HG03025 (cell line): ENCODE data around the gene HTR7.
"Not testable (repeated sequence)": the region's sequence is repeated elsewhere in the genome, so short reads cannot be mapped to it uniquely, and the experiment has no call there.

Experiments
- ATAC-seq: cut with Tn5 transposase; IDR thresholded peaks from one replicate; pipeline ENCODE4 v1.9.1; 2021; ENCODE audit warnings: mild to moderate bottlenecking, moderate library complexity; ENCODE audit not compliant: unreplicated experiment, low FRiP score

The HTR7 gene

DNA sequence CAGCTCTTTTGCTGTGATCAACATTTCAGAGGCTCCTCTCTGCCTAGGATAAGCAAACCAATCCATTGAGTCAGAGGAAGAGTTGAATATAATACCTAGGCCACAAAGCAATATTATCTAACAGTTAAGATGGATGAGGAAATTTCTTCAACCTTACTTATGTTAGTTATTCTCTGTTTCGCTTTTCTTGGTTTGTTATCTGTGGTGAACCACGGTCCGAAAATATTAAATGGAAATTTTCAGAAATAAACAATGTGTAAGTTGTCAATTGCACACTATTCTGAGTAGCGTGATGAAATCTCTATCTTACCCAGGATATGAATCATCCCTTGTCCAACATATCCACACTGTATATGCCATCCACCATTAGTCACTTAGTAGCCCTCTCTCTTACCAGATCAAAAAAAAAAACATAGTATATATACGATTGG lies 1.5 kb upstream of the HTR7 start:
- ATAC-seq, result no peak

DNA sequence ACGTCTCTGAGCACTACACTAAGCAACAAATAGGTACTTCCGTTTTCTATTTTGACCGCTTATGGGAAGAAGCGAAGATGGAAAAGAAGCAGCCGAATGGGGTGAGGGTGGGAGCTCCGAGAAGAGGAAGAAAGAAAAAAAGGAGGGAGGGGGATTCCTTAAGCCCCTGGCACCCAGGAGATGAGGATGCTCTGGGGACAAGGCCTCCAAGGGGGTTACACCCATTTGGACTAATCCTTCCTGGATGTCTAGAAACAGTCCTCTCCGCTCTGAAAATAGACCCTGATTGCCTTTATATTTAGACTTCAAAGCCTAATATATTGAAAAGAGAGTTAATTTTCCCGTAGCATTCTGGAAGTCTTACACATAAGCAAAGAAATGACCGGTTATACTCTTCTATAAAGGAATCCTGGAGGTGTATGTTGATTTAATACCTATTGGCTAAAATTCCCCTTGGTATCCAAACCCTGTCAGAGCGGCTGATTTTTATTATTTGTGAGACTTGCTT lies 676 bp upstream of the HTR7 start:
- ATAC-seq, result no peak

DNA sequence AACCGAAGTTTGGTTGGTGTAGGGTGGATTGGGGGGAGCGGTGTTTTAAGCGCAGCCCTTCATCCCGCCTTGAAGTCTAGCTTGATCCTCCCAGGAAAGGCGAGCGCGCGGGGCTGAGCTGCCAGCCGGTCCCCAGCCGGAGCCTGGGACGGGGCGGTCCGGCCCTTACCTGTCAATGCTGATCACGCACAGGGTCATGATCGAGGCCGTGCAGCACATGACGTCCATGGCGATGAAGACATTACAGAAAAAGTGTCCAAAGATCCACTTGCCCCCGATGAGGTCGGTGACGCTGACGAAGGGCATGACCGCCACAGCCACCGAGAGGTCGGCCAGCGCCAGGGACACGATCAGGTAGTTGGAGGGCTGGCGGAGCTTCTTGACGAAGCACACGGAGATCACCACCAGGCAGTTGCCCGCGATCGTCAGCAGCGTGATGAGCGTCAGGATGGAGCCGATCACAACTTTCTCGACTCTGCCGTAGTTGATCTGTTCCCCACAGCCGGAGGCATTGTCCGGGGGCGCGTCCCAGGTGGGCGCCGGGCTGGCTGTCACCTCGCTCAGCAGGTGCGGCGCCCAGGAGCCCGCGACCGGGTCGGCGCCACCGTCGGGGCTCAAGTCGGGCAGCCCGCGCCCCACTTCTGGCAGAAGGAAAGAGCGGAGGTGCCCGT lies 740 bp downstream of the HTR7 start:
- no peak for ATAC-seq

DNA sequence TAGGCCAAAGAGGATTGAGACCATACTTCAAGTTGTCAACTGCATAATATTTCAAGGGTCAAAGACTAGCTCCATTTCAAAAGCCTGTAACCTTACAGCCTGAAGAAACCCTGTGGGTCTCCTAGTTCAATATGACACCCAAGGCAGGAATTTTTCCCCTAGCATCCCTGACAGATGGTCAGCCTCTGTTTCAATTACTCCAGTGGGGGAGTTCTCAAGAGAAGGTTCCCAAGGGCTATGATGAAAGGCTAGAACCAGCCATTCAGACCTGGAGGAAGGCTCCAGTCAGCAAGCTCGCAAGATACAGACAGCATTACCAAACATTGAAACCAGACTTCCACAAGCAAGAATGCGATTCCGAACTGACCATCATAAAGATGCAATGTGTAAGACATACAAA lies 1.6 kb downstream of the HTR7 start:
- ATAC-seq, result no peak

DNA sequence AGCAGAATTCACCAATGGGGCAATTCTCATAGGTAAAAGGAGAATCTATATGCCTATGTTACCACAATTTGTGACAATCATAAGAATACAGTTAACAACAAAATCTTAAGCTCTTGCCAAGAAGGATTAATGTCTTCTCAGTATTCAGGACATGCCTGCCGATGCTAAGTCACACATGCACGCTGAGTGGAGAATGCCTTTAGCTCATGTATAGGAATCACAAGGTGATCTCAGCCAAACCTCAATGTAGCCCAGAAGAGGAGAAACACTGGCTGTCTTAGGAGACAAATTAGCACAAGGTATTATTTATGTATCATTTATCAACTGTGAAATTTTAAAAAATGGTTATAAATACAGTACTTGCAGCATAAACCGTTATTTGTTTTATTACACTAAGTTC lies 2.7 kb downstream of the HTR7 start:
- ATAC-seq, result no peak

DNA sequence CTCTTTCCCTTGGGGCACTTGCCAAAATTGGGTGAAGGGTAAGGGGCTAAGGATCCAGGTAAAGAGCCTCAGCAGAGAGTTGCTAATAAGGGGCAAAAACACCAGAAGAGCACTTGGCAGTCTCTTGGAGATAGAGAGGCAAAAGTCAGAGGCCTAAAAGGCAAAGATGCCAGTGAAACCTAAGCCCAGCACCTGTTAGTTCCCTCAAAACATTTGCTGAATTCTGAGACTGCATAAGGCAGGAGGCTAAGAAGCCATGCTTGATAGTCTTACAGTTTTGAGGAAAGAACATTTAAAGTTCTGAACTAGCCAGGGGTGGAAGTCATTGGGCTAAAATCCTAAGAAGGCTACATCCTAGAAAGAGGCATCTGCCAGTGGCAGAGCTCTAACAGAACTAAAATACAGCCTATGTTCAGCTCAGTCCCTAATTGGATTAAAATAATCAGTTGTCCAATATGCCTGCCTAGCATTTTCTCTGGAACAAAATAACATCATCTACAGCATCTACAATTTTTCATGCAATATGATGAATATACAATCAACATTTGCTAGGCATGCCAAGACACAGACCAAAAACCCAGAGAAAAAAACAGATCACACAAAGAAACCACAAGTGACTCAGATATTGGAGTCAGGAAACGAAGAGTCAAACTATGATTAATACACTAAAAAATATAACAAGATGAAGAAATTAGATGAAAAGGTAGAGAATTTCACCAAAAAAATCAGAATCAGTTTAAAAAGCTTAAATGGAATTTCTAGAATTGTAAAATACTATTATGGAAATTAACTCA lies 7.7 kb downstream of the HTR7 start:
- ATAC-seq, result no peak

DNA sequence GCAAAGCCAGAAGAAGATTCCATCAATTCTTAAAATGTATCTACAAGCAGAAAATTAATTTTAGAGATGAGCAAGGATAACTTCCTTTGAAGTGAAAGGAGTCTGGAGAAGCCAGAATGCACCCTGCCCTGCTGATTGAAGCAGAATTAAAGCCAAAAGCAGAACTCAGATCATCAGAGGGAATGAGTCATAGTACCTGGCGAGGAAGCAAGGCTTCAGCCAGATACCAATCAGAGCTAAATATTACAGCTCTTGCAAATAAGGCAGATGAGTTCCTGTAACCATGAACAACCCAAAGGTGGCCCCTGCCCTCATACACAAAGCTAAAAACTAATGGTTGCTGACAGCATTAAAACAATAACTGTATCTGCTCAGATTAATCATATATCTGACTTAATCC lies 10.4 kb downstream of the HTR7 start:
- ATAC-seq, result no peak

DNA sequence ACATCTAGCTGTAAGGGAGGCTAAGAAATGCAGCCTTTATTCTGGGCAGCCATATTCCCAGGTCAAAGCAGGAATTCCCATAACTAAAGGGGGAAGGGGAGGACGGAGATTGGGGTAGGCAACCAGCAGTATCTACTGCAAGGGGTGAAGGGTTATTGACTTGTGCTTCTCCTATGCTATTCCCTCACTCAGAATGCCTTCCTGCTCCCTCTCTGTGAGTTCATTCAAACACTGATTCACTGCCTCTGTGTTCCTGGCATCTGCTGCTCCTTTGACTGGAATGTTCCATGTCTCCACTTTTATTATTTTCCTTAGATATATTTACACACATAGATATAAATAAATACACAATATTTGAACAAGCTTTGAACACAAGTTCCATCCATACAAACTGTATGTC lies 11.1 kb downstream of the HTR7 start:
- no peak for ATAC-seq

DNA sequence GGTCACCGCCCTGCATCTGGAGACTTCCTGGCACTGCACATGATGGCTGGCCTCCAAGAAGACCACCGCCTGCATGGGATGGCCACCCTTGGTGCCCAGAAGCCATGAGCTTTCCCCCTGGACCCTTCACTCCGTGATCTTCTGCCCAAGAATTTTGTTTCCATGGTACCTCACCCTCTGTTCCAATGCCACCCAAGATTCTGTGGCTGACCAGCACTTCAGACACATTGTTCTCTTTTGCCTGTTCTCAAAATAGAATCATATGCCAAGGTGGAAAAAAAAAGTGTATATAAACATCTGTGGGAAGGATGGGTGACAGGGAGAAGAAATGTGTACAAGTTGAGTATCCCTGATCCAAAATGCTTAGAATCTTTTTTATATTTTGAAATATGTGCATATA lies 12.1 kb downstream of the HTR7 start:
- ATAC-seq, result no peak

DNA sequence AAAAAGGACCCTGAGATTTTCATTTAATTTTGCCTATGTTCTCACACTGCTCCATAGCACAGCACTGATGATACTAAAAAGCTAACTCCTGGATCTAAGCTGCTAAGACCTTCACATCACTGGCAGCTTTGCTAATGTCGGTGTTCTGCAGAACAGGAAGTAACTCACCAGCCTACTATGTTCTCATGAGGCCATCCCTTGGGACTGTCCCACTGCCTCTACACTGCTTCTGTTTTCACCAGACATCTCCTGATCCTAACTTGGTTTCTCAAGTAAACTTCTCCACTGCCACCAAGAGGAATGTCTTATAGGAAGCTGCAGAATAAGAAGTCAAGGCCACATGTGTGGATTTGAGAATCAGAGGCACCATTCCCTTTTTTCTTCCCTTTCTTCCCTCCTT lies 15.1 kb downstream of the HTR7 start:
- ATAC-seq, result no peak

DNA sequence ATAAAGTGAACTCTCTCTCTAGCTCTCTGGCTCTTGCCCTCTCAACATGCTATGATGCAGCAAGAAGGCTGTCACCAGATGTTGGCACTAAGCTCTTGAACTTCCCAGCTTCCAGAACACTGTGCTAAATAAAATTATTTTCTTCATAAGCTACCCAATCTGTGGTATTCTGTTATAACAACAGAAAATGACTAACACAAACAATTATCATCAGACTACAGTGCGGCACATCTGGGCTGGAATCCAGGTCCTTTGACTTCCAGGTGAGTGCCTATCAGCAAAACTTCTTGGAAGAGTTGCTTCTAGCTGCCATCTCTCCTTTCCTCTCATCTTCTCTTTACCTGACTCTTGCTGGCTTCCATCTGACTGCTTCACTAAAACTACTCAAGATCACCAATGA lies 20.4 kb downstream of the HTR7 start:
- no peak for ATAC-seq

DNA sequence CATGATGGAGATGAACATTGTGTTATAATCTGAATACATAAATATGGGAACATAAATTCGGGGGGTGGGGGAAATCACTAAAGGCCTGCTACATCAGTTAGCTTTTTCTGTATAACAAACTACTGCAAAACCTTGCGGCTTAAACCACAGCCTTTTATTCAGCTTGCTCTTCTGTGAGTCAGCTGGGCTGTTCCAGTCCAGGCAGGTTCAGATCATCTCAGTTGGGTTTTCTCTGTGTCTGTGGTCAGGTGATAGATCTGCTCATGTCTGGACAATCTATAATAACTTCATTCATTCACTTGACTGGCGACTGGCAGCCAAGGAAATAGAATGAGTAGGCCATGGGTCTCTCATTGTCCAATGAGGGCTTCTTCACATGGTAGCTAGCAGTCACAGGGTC lies 23.5 kb downstream of the HTR7 start:
- ATAC-seq, result no peak

DNA sequence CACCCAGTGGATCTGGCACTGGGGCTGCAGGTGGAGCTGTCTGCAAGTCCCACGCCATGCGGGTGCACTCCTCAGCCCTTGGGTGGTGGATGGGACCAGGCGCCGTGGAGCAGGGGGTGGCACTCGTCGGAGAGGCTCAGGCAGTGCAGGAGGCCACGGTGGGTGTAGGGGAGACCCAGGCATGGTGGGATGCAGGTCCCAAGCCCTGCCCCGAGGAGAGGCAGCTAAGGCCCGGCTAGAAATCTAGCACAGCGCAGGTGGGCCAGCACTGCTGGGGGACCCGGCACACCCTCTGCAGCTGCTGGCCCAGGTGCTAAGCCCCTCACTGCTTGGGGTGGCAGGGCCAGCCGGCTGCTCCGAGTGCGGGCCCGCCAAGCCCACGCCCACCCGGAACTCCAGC lies 25.7 kb downstream of the HTR7 start:
- no peak for ATAC-seq

DNA sequence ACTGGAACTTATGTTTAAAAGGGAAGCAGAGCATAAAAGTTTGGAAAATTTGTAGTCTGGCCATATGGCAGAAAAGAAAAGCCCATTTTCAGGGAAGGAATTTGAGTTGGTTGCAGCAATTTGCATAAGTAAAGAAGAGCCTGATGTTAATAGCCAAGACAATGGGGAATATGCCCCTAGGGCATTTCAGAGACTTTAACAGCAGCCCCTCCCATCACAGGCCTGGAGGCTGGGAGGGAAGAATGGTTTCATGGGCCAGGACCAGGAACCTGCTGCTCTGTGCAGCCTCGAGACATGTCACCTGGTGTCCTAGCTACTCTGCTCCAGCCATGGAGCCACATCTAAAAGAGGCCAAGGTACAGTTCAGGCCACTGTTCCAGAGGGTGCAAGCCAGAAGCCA lies 35.3 kb downstream of the HTR7 start:
- ATAC-seq, result no peak

DNA sequence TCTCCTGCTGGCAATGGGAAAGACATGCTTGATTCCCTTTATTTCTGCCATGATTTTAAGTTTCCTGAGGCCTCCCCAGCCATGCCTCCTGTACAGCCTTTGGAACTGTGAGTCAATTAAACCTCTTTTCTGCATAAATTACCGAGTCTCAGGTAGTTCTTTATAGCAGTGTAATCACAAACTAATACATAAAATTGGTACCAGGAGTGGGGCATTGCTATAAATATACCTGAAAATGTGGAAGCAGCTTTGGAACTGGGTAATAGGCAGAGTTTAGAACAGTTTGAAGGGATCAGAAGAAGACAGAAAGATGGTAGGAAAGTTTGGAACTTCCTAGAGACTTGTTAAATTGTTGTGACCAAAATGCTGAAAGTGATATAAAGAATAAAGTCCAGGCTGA lies 36.0 kb downstream of the HTR7 start:
- ATAC-seq, result not testable (repeated sequence)

DNA sequence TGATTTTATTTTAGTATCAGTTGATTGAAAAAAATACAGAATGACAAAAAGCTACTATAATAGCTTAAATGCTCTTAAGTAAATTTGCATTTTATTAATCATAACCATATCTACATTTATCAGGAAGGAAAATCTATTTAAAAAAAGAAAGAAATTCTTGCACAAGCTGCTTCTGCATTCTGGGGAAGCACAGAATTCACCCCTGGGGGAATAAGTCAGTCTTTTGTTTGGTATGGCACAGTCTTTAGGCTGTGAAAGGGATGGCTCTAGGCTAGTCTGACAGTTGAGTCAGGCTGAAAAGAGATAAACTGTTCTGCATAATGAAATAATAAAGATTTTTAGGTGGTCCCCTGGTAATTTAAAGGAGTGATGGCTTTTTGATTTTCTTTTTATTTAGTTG lies 37.9 kb downstream of the HTR7 start:
- no peak for ATAC-seq

DNA sequence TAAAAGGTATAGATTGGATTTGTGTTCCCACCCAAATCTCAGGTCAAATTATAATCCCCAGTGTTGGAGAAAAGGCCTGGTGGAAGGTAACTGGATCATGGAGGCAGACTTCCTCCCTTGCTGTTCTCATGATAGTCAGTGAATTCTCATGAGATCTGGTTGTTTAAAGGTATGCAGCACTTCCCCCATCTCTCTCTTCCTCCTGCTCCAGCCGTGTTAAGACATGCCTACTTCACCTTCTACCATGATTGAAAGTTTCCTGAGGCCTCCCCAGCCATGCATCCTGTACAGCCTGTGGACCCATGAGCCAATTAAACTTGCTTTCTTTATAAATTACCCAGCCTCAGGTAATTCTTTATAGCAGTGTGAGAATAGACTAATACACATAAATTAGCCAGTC lies 39.1 kb downstream of the HTR7 start:
- ATAC-seq, result no peak

DNA sequence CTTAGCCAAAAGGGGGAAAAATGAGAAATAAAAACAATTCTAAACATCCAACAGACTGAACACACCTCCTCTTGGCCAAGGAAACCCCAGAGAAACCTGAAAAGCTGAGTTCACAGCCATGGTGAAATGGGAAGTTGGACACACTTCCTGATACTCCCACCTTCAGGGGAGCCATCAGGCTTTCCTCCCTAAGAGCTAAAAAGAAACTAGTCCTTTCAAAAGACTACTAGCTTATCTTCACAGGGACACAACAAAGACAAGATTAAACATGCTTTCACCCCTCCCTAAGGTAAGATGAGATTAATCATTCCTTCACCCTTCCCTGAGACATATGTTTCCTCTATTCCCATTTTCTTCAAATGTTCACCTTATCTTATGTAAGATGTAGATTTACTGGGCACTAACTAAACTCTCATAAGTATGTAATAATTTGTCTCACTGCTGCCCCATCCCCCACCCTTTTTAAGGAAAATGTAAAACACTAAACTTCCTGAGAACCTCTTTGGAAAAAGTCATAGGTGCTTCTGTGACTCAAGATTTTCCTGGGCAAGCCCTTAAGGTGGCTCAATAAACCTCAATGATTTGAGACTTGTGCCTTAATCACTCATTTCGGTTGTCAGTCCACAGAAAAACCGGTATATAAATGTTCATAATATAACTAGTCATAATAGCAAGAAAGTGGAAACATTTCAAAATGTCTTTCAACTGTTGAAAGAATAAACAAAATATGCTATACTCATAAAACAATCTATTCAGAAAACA lies 40.5 kb downstream of the HTR7 start:
- no peak for ATAC-seq

DNA sequence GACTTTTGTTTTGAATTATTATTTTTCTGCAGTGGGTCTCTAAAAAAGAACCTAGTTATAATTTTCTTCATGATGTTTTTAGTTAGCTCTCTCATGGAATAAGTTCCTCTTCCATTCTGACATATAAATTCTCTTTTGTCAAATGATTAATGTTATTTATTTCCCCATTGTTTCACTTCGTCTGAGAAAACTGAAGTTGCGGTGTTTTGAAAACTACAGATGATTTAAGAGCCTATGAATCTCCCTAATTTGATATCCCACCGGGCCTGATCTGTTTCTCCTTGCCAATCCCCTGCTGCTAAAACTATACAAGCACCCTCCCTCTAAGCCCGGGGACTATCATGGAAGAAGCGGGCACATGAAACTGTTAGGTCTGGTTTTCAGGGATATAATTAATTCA lies 41.4 kb downstream of the HTR7 start:
- ATAC-seq, result no peak

DNA sequence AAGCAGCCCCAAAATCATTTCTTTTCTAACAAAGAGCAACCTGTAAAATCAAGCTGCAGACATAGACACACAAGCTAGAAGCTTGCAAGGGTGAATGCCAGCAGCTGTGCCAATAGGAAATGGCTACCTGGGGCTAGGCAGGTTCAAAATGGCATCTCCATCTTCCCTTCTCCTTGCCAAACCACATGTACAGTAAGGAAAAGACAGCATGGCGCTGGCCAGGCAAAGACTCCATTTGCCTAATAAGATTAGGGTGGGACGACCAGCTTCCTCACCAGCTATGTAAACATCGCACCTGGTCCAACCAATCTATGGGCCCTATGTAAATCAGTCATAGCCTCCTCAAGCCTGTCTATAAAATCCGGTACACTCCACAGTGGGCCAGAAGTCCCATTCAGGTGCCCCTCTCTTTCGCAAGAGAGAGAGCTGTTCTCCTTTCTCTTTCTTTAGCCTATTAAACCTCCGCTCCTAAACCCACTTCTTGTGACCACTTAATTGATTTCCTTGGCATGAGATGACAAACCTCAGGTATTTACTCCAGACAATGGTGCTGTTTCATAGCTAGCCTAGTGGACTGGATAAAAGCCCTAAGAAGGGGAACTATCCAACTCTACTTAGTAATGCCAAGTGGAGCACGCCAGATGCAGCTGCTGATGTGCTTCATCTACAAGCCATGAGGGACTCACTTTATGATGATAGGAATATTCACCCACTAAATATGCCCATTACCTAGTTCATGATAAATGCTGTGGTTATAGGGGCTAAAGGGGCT lies 44.1 kb downstream of the HTR7 start:
- no peak for ATAC-seq

DNA sequence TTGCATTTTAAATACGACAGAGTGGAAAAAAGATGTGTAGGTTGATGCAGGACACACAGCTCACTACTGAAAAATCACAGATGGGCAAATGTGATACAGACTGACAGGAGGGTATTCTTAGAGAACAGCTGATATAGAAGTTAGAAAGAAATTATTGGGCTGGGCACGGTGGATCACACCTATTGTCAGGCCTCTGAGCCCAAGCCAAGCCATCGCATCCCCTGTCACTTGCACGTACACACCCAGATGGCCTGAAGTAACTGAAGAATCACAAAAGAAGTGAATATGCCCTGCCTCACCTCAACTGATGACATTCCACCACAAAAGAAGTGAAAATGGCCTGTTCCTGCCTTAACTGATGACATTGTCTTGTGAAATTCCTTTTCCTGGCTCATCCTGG lies 50.7 kb downstream of the HTR7 start:
- ATAC-seq, result not testable (repeated sequence)
